ENCODE data around the gene TMEM53.
"Not testable (repeated sequence)": the region's sequence is repeated elsewhere in the genome, so short reads cannot be mapped to it uniquely, and the experiment has no call there.

The TMEM53 gene

DNA sequence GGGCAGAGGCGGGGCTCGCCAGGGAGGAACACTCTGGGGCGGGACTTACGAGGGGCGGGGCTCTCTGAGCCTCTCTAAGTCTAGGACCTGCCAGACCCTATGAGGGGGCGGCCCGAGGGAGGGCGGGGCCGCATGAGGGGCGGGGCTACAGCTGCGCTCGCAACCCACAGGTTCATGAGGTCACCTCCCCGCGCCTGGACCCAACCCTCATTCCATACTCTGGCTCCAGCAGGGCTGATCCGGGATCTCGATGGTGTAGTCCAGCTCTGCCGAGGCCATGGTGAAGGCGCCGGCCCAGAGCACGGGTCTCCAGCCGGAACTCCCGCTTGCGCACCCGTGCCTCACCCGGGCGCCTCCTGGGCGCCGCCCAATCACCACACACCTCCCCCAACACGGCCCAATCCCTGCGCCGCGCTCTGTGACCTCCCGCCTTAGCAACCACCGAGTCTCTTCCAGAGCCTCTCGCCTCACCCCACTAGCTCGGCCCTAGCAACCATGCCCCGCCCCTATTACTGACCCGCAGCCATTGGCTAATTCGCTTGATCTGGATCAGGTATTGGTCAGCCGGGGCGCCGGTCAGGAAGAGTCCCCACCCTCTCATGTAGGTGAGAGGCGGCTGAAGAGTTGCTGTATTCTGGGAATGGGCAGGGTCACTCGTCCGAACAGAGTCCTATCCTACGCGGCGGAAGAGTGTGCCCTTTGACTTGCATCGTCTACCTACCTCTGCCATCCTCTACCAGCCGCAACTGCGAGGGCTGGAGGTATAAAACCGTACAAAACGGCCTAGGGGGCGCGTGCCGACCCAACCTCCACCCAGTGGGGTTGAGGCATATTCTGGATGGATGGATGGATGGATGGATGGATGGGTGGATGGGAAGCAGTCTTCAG is at the start of gene TMEM53, which contains the start of gene ARMH1:
TMEM53 (minus strand) TSS at position 369 of the 888 bp plus-strand sequence; CDS start at position 279, 90 bp downstream.
ARMH1 (plus strand) TSS at position 602 of the 888 bp plus-strand sequence. CDS start 14,984 bp downstream, outside the sequence.
- peak; percentile 99 for DNase-seq

DNA sequence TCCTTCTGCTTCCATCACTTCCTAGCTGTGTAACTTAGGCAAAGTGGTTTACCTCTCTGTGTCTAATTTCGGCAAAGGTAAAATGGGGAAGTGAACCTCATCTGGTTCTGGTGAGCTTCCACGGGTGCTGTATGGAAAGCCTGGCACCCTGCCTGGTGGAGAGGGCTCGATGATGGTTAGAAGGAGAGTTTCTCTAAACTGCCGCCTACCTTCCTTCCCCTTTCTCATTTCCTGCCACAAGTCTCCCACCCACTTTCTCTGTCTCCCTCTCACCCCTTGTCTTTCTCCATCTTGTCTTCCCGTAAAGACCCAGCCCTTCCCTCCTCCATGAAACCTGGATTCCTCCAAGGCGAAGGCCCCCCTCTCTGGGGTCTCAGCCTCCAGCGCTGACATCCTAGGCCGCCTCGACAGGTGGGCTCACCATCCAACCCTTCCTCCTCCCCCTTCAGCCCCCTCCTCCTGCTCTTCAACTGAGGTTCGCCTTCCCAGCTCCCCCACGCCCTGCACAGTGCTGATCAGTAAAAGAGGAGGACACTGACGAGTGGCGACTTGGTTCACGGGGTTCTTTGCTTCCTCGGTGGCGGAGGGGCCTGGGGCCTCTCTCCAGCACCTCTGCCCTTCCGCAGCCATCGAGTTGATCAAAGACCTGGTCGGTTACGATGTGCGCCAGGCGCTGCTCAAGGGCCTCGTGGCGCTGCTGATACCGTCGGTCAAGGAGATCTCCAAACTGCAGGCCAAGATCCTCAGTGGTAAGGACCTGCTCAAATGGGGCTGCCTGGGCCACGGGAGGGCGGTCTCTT is 49.4 kb upstream of the TMEM53 start:
- DNase-seq: no peak

DNA sequence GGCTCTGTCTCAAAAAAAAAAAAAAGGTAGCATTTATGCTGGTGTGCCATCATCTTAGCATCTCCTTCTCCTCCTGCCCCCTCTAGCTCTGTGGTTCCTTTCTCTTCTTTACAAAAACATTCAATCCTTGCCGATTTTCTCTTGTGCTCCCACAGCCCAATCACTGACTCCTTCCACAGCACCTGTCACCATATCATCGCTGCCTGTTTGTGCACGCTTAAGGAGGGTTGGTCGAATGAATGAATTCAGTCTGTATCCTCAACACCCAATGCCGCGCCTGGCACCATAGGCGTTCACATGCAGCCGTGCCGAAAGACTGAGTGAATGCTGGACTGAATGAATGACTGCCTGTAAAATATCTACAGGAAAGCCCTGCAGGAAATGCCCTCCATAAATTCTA is 48.8 kb upstream of the TMEM53 start:
- DNase-seq: no peak

DNA sequence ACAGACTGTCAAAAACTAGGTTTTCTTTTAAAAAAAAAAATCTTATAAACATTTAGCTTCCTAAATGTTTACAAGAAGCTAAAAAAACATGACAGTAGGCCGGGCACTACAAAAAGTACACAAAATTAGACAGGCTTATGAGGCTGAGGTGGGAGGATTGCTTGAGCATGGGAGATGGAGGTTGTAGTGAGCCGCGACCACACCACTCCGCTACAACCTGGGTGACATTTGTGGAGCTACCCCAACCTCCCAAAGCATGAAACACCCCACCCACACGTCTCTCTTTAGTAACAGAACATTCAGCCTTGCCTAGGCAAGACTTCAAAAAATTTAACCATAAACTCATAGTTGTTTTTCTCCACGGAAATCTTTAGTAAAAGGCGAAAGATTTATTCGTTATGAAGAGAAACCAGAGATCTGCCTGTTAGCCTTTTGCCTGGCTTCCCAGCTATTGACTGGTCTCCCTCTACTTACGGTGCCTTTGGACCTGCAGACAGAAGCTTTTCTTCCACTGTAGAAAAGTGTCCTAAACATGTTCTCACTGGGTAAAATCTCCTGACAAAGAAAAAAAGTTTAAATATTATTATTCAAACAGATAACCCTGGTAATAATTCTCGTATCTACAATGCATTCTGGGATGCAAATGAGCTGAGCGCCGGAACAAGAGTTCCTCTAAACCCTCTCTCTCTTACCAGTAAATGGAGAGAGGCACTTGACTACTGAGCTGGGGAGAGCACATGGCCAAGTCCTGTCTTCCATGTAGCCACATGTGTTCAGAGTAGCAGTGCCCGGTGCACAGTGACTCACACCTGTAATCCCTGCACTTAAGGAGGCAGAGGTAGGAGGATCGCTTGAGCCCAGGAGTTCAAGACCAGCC is 47.4 kb upstream of the TMEM53 start:
- peak; percentile 32 for DNase-seq

DNA sequence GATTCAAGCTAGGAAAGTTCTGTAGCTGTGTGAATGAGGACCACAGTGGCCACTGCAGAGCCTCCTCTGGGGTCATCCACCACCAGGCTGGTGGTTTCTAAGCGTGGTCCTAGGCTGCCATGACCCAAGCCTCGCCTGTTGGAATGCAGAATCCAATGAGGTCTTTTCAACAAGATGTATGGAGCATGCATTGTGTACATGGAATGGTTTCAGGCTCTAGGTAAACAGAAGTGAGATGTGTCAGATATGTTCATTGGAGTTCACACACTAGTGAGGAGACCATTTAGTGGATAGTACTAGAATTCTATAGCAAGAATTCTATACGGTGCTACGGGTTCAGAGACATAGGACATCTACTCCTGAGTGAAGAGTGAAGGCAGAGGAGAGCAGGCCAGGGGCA is 46.0 kb upstream of the TMEM53 start:
- no peak for DNase-seq

DNA sequence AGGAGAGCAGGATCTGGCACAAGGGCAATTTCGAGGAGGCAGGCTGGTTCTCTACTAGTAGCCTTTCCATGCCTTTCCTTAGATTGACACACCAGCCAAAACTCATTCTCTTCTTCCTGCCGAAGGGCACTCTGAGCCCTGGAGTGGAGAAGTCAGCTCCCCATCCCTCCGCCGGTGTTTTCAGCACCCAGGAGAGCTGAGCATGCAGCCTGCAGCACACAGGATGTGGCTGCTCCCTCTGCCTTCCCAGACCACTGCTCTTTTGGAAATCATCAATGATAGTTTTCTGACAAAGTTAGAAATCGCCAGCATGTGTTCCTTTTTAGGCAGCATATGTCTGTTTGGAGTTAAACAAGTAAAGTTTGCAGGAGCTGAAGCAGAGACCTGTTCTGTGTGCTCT is 45.0 kb upstream of the TMEM53 start:
- no peak for DNase-seq

DNA sequence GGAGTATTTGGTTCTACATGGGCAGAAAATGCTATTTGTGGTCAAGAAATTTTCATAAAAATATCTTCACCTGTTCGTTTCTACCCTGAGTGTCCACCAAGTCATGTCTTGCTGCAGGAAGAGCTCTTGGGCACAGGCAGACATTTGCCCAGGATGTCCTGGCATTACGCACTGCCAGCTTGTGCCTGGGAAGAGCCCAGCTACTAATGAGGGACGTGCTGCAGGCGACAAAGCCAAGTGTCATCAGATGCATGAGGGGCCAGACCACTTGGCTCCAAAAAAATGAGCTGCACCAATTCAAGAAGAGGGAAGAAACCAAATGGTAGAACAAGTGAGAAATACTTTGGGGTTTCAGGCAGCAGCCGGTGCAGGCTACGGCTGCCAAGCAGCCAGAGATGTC is 43.8 kb upstream of the TMEM53 start:
- DNase-seq: no peak

DNA sequence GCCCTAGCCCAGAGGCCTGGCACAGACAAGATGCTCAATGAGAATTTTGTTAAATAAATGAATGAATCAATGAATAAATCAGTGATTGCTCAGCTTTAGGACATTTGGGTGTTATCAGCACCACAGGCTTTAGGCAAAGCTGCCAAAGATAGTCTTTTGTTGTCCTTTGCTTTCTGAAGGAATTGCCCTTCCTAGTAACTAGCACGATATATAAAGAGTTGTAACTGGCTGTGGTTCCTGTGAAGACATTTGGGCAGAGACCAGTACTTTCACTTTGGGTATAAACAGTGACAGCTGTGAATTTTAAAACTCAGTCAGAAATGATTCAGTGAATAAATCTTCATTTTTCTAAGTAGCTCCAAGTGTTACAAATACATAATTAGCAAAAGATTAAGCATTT is 43.4 kb upstream of the TMEM53 start:
- DNase-seq: no peak

DNA sequence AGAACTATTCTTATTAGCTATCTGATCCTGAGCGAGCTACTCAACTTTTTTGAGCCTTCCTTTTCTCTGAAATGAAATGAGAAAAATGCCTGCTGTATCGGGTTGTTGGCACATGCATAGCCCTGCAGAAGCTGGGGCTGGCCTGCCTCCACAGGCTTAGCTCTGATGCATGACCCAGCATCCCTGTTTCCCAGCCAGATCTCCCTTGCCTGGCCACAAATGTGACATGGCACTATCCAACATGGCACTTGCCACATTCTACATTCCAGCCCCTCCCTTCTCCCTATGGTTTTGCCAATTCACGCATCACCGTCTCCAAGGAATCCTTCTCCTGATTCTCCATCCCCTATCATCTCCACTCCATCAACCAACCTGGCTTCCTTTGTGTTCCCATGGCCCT is 42.9 kb upstream of the TMEM53 start:
- no peak for DNase-seq

DNA sequence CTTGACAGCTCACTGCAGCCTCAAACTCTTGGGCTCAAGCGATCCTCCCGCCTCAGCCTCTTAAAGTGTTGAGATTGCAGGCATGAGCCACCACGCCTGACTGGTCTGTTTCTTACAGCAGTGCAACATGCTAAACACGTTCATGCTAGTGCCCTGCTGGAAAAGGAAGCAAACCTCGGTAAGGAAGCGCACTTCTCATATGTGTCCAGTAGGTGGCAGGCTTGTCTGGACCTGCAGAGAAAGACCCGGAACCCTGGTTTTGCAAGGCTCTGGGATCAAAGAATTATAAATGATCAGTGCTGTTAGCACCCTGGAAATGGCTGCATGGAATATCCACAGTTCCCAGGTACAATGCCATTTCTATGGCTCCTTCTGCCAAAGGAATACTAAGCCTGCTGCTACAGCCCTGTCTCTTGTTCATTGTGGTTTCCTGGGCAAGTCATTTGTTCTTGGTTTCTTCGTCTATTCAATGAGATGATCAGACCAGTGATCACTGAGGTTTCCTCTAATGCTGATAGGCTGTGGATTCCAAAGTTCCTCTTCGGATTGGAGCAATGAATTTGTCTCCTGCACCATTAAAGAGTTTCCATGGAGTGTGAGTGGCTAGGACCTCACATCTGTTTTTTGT is 40.8 kb upstream of the TMEM53 start:
- peak; percentile 89 for DNase-seq

DNA sequence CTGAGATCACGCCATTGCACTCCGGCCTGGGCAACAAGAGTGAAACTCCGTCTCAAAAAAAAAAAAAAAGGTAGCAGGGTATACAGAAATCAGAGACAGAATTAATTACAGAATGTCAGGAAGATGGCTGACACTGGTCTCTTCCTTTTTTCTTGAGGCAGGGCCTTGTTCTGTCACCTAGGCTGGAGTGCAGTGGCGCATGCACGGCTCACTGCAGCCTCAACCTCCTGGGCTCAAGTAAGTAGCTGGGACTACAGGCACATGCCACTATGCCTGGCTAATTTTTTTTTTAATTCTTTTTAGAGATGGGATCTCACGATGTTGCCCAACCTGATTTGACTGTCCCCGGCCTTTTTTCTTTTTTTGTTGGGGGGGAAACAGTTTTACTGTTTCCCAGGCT is 40.3 kb upstream of the TMEM53 start:
- no peak for DNase-seq

DNA sequence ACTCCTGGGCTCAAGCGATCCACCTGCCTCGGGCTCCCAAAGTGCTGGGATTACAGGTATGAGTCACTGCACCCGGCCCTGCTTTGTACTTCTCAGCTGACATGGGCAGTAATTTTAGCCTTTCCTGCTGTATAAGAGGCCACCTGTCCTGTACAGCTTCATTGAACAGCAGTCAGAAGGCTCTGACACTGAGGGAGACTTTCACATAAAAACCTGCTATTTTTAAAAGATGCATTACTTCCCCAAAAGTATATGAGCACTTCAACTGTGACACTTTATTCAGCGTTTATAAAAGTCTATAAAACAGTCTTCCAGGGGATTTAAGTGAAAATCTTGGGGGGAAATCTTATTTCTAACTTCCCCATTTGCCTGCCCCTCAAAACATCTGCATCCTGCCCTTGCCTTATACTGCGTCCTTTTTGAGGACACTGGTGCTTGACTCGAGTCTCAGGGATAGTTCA is 39.1 kb upstream of the TMEM53 start:
- DNase-seq: no peak

DNA sequence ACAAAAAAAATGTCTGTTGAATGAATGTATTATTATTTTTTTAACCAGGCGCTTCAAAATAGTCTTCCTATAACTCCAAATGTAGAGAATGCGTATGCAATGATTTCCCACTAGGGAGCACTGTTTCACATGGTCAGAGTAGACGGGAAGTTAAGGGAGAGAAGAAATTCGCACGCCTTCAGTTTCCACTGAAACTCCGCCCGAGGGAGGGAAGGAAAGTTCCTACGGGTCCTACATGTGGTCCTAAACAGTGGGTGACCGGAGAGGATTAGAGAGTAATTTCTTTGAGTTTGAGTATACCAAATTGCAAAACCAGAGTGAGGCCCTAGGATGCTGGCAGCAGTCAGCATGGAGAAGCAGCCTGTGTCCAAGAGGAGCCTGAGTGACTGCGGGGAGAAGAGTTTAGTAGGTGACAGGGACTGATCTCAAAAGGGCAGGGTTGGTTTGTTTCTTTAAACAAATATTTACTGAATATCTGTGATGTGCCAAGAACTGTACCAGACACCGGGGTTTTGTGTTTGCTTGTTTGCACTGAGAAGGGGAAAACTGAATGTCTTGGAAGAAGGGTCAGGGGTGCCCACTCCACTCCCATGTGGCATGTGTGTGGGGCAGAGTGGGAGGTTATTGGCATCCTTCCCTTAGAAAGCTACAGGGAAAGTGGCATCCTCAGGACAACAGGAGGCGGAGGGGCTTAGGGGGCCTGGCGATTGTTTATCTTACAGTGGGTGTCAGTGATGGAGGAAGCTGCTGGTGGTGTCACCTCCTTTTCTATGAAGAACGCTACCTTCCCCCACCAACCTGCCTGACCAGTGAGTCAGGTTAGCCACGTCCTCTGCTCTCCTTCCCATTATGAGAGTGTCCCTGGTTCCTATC is 33.9 kb upstream of the TMEM53 start:
- peak; percentile 38 for DNase-seq

DNA sequence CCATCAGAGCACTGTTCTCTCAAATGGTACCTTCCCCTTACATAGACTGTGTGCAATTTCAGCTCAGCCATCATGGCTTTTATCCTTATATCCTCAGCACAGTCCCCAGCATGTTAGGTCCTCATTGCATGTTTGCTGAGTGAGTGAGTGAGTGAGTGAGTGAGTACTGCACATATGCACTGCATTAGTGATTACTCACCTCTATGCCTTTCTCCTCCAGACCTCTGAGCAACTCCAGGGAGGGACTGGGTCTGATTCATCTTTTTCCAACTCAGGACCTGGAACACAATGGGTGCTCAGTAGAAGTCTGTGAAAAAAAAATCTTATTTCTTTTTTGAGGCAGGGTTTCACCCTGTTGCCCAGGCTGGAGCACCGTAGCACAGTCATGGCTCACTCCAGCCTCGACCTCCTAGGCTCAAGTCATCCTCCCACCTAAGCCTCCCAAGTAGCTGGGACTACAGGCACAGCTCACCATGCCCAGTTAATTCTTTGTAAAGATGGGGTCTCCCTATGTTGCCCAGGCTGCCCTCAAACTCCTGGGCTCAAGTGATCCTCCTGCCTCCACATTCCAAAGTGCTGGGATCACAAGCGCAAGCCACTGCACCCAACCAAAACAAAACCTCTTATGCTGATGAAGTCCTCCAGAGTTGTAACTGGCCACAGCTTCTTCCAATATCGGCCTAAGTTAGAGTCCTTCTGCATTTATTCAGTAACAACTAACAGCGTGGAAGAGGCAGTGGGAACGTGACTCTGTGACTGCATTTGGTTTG is 33.0 kb upstream of the TMEM53 start:
- no peak for DNase-seq

DNA sequence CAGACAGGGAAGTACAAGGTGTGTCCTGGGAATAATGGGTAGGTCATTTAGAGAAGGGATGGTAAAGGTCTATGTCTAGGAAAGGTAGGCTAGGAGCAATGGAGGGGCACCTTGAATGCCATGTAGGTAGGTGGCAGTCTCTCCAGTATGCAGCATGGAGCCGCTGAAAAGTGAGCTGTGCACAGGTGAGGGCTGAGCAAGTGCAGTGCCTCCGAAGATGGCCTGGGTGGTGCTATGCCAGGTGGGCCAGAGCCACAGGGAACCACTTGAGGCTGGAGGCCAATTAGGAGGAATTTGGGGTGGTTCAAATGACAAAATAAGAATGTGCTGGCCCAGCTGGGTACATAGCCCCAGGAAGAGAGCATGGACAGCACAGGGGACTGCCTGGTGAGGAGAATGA is 31.7 kb upstream of the TMEM53 start:
- DNase-seq: no peak

DNA sequence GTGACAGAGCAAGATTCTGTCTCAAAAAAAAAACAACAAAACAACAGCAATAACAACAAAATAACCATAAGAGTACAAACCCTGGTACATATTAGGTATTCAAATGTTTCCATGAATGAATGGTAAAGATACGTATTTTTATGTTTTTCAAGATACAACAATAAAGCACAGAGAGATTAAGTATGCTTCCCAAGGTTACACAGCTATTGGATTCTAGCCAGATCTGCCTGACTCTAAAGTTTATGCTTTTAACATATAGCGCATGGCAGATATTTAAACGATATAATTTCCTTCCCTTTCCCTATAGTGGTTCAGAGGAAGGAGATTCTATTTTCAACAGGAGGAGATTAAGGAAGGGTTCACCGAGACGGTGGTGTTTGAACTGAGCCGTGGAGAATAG is 31.2 kb upstream of the TMEM53 start:
- DNase-seq: no peak

DNA sequence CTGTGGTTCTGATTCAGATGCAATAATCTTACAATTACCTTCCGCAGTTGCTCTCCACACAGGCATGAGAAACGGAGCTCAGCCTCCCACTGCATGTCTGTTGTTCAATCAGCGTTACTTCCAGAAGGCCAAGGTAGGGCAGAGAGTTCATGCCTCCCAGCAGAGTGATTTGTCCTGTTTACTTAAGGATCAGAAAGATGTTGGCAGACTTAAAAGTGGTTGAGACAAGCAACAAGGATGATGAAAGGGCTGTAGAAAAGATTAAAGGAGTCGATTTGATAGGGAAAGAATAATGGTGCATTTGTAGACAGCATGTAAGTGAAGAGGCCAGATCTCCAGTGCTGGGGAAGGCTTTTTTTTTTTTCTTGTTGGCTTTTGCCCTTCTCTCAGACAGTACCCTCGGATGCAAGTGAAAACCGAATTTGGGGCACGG is 26.9 kb upstream of the TMEM53 start:
- no peak for DNase-seq

DNA sequence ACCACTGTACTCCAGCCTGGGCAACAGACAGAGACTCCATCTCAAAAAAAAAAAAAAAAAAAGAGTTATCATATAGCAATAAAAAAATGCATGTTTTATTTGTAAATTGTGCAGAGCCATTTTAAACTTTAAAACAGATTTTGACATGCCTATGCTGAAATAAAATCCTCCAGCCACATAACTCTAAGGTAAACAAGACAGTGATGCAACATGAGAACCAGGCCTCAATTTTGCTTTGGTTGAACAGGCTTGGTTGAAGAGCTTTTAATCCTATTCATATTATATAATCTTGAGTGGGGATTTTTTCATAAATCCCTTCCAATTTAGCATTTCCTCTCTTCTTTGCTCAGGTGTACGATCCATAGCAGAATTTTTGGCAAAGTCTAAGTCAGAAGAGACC is 26.3 kb upstream of the TMEM53 start:
- DNase-seq: no peak

DNA sequence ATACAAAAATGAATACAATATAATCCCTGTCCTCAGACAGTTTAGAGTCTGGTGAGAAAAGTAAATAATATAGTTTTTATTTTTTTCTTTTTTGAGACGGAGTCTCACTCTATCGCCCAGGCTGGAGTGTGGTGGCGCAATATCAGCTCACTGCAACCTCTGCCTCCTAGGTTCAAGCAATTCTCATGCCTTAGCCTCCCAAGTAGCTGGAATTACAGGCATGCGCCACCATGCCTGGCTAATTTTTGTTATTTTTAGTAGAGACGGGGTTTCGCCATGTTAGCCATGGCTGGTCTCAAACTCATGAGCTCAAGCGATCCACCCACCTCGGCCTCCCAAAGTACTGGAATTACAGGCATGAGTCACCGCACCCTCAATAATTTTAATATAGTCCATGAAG is 25.1 kb upstream of the TMEM53 start:
- not testable (repeated sequence) for DNase-seq

DNA sequence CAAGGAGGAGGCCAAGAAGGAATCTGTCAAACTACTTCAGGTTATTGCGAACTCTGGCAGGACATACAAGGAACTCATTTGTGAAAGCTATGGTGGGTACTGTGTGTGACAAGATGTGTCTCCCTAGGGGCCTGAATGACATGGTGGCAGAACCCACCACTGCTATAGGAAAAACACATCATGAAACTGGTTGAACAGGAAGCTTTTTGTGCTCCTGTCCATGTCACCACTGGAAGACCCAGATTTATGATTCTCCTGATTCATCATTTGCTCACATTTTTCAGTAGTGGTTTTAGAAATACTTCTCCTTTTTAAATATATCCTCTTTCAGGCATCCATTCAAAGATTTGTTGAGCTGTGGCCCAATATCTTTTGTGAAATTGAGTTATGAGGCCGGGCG is 23.9 kb upstream of the TMEM53 start:
- no peak for DNase-seq
